SK-N-MC (cell line): ENCODE results near the gene FBXL20.

Source experiments
- DNase-seq: peaks from one replicate; pipeline ENCODE4 v3.0.0-alpha.2; 2011; ENCODE audit warnings: low read depth, low spot score
- H3K27ac ChIP-seq: fragments of 200-600 bp; sonication (generic); 2 replicates; pipeline ENCODE4 v1.5.1; 2016; ENCODE audit warnings: mixed run types
- H3K36me3 ChIP-seq: fragments of 200-600 bp; sonication (generic); 2 replicates; pipeline ENCODE4 v1.6.1; 2017; ENCODE audit warnings: antibody characterized with exemption, low read length, mixed read lengths; ENCODE audit not compliant: insufficient read depth
- H3K4me3 ChIP-seq: fragments of 200-600 bp; sonication (generic); 2 replicates; pipeline ENCODE4 v1.5.1; 2016
- H3K9ac ChIP-seq: fragments of 200-600 bp; sonication (generic); 2 replicates; pipeline ENCODE4 v1.8.0; 2017; ENCODE audit warnings: mixed run types, mixed read lengths; ENCODE audit not compliant: insufficient read length
- H3K9me3 ChIP-seq: fragments of 200-600 bp; sonication (generic); 2 replicates; pipeline ENCODE4 v1.6.1; 2017; ENCODE audit warnings: low read depth, mild to moderate bottlenecking, antibody characterized with exemption, low read length, moderate library complexity, mixed read lengths
- EZH2 ChIP-seq: fragments of 200-600 bp; sonication (generic); IDR thresholded peaks from one replicate; pipeline ENCODE4 v1.6.1; 2017; ENCODE audit warnings: antibody characterized with exemption
- FOXP2 ChIP-seq: optimal IDR thresholded peaks from 2 replicates; pipeline ENCODE3; 2011; ENCODE audit warnings: mild to moderate bottlenecking, moderate library complexity; ENCODE audit not compliant: insufficient read depth; ENCODE audit errors: extremely low read length, control extremely low read depth
- POLR2AphosphoS5 ChIP-seq: IDR thresholded peaks from 2 replicates; pipeline ENCODE4 v1.6.1; 2012; ENCODE audit warnings: mild to moderate bottlenecking, low read depth, low read length, borderline replicate concordance

Gene FBXL20

DNA sequence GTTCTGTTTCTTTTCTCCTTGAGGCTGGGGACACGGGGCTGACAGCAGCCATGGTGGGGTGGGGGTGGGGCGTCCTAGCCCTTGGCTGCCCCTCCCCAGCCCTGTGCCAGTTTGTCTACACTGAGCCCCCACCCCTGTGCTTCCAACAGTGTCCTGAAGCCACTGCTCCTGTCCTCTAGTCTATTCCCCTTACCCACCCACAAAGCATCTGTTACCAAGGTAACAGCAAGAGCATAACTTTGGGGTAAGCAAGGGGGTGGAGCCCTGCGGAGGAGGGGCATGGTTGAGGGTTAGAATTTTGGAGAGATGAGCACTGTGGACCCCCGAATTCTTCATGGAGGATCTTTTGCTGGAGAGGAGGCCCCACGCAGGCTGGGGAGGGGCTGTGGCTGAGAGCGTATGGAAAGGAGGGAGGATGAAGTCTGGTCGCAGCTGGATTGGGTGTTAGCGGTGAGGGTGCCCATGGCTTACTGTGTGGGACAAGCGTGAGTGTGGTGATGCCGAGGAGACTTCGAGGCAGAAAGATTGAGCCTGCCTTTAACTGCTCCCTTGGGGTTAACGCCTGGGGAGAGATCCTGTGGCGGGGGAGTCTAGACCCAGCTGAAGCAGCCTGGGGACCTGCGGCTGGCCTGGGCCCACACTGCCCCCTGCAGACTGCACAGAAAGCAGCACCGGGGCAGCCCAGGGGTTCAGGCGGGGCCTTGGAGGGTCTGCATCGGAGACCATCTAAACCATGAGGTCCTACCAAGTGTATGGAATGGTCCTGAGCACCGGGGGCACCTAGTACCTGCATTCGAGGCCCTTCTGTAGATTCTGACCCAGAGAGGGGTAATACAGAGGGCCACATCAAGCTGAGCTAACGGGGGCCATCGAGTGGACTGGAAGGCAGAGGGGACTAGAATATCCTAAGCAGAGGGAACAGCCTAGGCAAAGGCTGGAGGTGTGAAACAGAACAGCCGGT, 169.6 kb downstream of the FBXL20 start:
- H3K9me3 ChIP-seq: no peaks in the 10 kb centered on the region
- H3K27ac ChIP-seq: no peak overlapping the region
- TF ChIP-seq FOXP2 (no peak), POLR2AphosphoS5 (no peak), EZH2 (no peak)
- H3K36me3 ChIP-seq: no peaks in the 10 kb centered on the region
- DNase-seq: no peak
- peak overlapping the region; percentile 51 for H3K4me3 ChIP-seq
- no peak overlapping the region for H3K9ac ChIP-seq

DNA sequence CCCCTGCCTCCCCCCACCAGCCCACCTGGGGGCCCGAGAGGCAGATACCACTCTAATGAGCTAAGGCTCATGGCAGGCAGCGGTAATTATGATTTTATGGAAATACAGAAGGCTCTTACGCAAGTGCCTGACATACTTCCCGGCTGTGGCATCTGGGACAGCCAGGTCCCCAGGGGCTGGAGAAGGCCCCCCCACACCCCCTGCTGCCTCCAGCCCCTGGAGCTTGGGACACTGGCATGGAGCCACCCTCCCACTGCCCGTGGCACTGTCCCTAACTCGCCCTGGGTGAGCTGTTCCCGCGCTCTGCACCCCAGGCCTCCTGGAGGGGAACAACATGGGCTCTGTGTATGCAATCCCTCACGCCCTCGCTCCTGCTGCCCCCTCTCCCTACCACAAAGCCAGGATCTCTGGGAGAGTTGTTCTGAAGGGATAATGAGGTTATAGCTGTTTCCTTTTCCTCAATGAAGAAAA, 170.3 kb downstream of the FBXL20 start:
- no peak overlapping the region for H3K27ac ChIP-seq
- TF ChIP-seq POLR2AphosphoS5 (no peak), EZH2 (no peak), FOXP2 (no peak)
- no peaks in the 10 kb centered on the region for H3K36me3 ChIP-seq
- H3K9ac ChIP-seq: no peak overlapping the region
- DNase-seq: no peak
- peak overlapping the region; percentile 51 for H3K4me3 ChIP-seq
- no peaks in the 10 kb centered on the region for H3K9me3 ChIP-seq

DNA sequence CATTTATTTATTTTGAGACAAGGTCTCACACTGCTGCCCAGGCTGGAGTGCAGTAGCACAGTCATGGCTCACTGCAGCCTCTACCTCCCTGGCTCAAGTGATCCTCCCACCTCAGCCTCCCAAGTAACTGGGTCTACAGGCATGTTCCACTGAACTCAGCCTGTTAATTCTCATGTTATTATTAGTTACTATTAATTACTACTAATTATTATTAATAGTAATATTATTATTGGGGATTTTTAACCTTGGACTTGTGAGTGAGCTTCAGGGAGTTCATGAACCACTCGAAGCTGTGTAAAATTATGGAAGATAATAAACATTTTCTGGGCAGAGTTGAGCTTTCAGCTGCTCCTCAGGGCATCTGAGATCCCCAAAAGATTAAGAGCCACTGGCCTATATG, 171.1 kb downstream of the FBXL20 start:
- H3K27ac ChIP-seq: no peak overlapping the region
- no peaks in the 10 kb centered on the region for H3K36me3 ChIP-seq
- DNase-seq: no peak
- no peaks in the 10 kb centered on the region for H3K9me3 ChIP-seq
- no peak overlapping the region for H3K9ac ChIP-seq
- no peak overlapping the region for H3K4me3 ChIP-seq
- TF ChIP-seq FOXP2: no peak
- TF ChIP-seq POLR2AphosphoS5: no peak
- no peak for TF ChIP-seq EZH2

DNA sequence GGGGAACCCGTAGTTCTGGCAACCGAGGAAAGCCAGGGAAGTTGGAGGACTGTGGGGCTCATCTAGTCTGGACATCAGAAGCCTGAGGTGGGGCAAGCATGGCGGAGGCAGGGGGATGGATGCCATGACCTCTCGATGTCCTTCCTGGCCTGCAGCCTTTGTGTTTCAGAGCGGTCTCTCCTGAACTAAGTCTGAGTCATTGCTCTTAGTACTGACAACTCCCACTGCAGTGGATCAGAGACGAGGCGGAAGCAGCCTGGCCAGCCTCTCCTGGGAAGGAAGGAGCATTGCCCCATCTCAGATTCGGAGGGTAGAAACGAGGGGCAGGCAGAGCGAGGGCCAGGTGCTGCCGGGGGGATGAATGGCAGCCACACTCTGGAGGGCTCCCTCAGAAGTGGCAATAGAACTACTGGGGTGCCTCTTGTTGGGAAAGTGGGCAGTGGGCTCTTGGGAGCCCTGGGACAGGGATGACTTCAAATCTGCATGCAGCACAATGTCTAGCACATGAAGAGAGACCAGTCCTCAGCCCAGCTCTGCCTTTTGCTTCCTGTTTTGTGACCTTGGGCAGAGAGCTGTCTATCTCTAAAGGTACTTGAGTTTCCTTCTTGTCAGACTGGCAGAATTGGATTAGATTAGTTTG, 172.0 kb downstream of the FBXL20 start:
- TF ChIP-seq EZH2: no peak
- no peak for TF ChIP-seq FOXP2
- no peak for TF ChIP-seq POLR2AphosphoS5
- Histone ChIP-seq H3K9me3 (no peaks in the 10 kb centered on the region), H3K4me3 (no peak overlapping the region), H3K36me3 (no peaks in the 10 kb centered on the region), H3K27ac (no peak overlapping the region), H3K9ac (no peak overlapping the region)
- no peak for DNase-seq

DNA sequence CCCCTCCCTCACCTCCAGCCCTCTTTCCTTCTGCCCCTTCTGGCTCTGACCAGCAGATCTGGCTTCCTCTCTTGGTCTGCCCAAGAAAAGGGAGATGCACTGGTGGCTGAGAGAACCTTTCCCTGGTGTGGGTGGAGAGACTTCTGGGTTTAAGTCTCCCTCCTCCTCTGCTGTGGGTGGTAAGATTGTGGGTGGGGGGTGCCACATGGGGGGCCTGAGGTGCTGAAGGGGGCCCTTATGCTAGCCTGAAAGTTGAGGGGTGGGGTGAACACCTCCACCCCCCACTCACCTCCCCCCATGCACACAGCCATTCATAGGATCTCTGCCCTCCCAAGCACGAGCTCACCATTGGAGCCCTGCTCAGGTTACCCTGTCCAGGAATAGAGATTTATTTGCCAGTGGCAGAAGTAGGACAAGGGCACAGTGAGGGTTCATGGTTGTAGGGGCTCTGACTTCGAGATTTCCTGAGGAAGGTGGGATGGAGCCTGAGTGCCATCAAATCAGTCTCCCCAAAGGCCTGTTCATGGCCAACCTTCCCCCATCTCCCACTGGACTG, 174.0 kb downstream of the FBXL20 start:
- Histone ChIP-seq H3K36me3 (no peaks in the 10 kb centered on the region), H3K4me3 (no peak overlapping the region), H3K27ac (no peak overlapping the region), H3K9ac (no peak overlapping the region), H3K9me3 (no peaks in the 10 kb centered on the region)
- no peak for DNase-seq
- TF ChIP-seq EZH2: no peak

DNA sequence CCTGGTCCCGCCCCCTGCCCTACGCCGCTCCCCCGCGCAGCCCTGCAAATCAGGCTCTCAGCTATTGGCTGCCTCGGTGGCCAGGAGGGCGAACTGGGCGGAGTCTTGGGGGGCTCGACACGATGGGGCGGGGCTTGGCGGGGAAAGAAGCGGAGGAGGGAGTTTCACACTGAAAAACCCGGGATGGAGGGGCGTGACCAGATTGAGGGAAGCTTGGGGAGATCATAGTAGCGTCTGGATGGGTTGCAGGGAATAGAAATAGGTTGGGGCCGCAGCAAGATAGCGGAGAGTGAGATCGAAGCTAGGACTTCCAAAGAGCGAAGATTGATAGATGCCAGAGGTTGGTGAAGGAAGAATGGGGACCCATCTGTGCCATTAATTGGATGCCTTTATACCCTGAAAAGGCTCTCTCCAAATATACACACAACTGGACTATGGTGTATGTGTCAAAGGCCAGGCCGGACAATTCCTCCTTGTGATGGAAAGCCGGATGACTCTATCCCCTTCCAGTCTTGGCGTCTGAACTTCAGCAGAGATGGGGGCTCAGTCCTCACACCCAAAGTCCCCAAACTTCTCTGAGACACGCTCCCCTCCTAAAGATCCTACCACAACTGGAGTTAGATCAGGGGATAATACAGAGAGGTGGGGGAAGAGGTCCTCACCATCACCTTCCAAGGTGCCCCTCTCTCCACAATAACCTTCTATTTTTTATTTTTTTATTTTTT, 175.3 kb downstream of the FBXL20 start:
- Histone ChIP-seq H3K36me3 (no peaks in the 10 kb centered on the region), H3K4me3 (peak overlapping the region; percentile 75), H3K9ac (no peak overlapping the region), H3K27ac (no peak overlapping the region), H3K9me3 (no peaks in the 10 kb centered on the region)
- TF ChIP-seq FOXP2: no peak
- TF ChIP-seq EZH2: no peak
- TF ChIP-seq POLR2AphosphoS5: no peak
- DNase-seq: no peak

DNA sequence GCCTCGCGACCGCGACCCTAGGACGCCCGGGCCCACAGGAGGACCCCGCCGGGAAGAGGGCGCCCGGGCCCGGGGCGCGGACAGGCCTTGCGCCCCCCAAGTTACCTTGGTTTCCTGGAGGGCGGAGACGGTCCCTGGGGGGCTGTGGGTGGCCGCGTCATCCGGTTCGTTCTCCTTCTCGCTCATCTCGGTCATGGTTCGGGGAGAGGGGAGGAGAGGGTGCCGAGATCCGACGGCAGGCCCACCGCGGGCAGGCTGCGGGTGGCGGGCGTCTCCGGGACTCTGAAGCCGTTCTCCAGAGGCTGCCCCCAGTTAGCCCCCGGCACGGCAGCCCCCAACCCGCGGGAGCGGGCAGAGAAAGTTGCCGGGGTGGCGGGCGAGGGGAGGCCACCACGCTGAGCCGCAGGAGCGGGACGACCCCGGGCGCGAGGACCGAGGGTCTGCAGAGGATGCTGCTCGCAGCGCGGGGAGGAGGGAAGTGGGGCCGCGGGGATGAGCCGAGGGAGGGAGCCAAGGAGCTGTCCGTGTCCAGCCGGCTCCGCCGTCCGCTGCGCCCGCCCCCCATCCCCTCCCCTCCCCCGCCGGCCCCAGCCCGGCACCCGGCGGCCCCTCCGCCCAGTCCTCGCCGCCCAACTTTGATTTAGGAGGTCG, 176.0 kb downstream of the FBXL20 start, which contains the start of gene STAC2:
TSS of gene STAC2 (minus strand) at position 638 of the 651 bp plus-strand sequence. CDS start at position 195, 443 bp downstream.
- Histone ChIP-seq H3K9me3 (no peaks in the 10 kb centered on the region), H3K4me3 (peak within 1 kb of the TSS; percentile 75), H3K9ac (no peak within 1 kb of the TSS), H3K36me3 (no peaks in the 10 kb centered on the region), H3K27ac (no peak within 1 kb of the TSS)
- DNase-seq: no peak
- no peak for TF ChIP-seq FOXP2
- no peak for TF ChIP-seq POLR2AphosphoS5
- TF ChIP-seq EZH2: no peak

DNA sequence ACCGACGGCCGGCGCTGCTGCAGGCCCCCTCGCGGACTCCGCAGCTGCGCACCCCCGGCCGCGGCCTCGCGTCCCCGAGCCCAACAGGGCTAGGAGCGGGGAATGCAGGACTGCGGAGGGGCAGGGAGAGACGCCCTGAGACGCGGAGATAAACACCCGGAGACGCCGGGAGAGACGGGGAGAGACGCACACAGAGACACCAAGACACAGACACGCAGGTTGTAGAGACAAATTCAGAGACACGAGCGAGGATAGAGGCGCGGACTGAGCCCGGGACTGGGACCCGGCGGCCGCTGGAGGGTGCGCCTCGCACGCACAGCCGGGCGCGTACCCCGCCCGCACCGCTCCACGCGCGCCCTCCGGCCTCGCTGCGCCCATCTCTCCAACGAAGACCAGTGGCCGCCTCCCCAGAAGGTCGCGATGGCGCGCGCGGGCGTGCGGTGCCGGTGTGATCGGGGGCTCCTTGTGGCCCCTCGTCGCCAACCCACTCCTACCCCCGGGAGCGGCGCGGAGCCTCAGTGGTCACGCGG, 176.6 kb downstream of the FBXL20 start:
- no peak overlapping the region for H3K27ac ChIP-seq
- peak overlapping the region; percentile 75 for H3K4me3 ChIP-seq

More for the DNA sequence above, 176.6 kb downstream of the FBXL20 start:
- Histone ChIP-seq H3K9ac (no peak overlapping the region), H3K36me3 (no peaks in the 10 kb centered on the region), H3K9me3 (no peaks in the 10 kb centered on the region)
- no peak for DNase-seq
- peak; percentile 94 for TF ChIP-seq EZH2
- TF ChIP-seq FOXP2: no peak
